ENCODE measurements around the gene ETFBKMT. TPM values are rescaled to one million over a fixed set of nuclear protein-coding genes. Genes with fewer than 3 reads are reported as not detected.

The ETFBKMT gene
- total RNA-seq, 6 experiments from 2014 or later: 1.5 to 6.9 (median 4.1) TPM

DNA sequence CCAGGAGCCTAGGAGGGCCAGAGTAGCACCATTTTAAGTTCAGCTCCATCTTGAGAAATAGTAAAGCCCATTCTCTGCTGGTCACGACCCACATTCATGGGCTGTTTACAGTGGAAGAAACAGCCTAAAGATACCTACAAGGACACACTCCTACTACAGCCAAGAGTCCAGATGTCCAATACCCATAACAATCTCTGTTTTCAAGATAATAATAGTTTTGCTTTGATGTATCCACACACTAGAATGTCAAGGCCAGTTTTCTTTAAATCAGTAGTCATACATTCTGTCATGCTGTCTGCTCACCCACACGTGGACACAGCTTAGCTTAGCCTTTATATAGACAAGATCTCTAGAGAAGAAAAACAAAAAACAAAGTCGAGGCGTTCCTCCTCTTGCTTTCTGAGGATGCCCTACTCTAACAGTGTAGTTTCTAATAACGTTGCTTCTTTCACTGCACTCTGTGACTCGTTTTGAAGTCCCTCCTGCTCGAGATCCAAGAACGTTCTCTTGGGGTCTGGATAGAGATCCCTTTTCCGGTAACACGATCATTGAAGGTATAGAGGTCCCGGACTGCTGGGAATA is 17.9 kb upstream of the ETFBKMT start:
- ATAC-seq (no peak), DNase-seq (no peak)
- H3K27me3 ChIP-seq: no peaks in the 10 kb centered on the region
- intact Hi-C loops (cut with DNase I): no loop called here
- H3K4me1 ChIP-seq: no peaks in the 10 kb centered on the region
- no peaks in the 10 kb centered on the region for H3K36me3 ChIP-seq
- 66% methylated on average over 11 of the region's 11 CpGs for WGBS (ENCODE audit: insufficient coverage, low coverage, low lambda C conversion rate, missing lambda C conversion rate)
- H3K4me3 ChIP-seq: no peak overlapping the region
- TF ChIP-seq POLR2A (IDR thresholded peaks at IDR 0.05): no peak
- TF ChIP-seq, protein P1, sequence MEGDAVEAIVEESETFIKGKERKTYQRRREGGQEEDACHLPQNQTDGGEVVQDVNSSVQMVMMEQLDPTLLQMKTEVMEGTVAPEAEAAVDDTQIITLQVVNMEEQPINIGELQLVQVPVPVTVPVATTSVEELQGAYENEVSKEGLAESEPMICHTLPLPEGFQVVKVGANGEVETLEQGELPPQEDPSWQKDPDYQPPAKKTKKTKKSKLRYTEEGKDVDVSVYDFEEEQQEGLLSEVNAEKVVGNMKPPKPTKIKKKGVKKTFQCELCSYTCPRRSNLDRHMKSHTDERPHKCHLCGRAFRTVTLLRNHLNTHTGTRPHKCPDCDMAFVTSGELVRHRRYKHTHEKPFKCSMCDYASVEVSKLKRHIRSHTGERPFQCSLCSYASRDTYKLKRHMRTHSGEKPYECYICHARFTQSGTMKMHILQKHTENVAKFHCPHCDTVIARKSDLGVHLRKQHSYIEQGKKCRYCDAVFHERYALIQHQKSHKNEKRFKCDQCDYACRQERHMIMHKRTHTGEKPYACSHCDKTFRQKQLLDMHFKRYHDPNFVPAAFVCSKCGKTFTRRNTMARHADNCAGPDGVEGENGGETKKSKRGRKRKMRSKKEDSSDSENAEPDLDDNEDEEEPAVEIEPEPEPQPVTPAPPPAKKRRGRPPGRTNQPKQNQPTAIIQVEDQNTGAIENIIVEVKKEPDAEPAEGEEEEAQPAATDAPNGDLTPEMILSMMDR (IDR thresholded peaks at IDR 0.05): no peak
- H3K27ac ChIP-seq: no peak overlapping the region
- no peaks in the 10 kb centered on the region for H3K9me3 ChIP-seq

DNA sequence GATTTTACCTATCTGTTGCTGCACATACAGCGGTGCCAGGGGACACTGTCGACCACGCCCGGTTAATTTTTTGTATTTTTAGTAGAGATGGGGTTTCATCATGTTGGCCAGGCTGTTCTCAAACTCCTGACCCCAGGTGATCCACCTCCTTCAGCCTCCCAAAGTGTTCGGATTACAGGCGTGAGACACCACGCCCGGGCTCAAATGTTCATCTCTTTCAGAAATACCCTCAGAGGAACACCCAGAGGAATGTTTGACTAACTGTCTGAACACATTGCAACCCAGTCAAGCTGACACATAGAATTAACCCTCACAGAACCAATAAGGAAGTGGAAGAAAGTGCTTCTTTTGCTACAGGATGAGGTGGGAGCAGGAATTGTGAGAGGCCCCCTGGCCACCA is 15.0 kb upstream of the ETFBKMT start:
- Histone ChIP-seq H3K27me3 (no peaks in the 10 kb centered on the region), H3K4me3 (no peak overlapping the region), H3K9me3 (no peaks in the 10 kb centered on the region), H3K4me1 (no peaks in the 10 kb centered on the region), H3K36me3 (no peaks in the 10 kb centered on the region), H3K27ac (no peak overlapping the region)
- WGBS (ENCODE audit: insufficient coverage, low coverage, low lambda C conversion rate, missing lambda C conversion rate): 80% methylated on average over 8 of the region's 8 CpGs
- TF ChIP-seq, protein P1 (IDR thresholded peaks at IDR 0.05): no peak
- TF ChIP-seq POLR2A (IDR thresholded peaks at IDR 0.05): no peak
- DNase-seq (no peak), ATAC-seq (no peak)
- intact Hi-C loops (cut with DNase I): no loop called here

DNA sequence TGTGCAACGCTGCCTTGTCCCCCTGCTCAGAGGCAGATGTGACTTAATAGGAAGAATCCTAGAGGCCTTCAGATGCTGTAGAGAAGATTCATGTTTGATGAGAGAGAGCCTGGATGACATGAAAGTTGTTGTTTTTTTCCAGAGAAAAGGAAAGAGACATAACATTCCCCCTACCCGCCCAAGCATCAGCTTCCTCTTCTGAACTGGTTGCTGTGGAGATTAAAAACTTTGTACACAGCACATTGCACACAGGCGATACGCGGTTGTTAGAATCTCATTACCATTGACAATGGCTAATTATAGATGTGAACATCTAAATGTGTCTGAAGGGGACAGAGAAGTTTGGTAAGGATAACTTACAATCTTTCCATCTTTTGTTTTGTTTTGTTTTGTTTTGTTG is 13.6 kb upstream of the ETFBKMT start:
- H3K27me3 ChIP-seq: no peaks in the 10 kb centered on the region
- WGBS (ENCODE audit: insufficient coverage, low coverage, low lambda C conversion rate, missing lambda C conversion rate): 43% methylated on average over 5 of the region's 5 CpGs
- no peaks in the 10 kb centered on the region for H3K9me3 ChIP-seq
- H3K4me1 ChIP-seq: no peaks in the 10 kb centered on the region
- H3K27ac ChIP-seq: no peak overlapping the region
- no peaks in the 10 kb centered on the region for H3K36me3 ChIP-seq
- ATAC-seq: no peak
- intact Hi-C loops (cut with DNase I): no loop called here
- no peak overlapping the region for H3K4me3 ChIP-seq
- DNase-seq: no peak
- TF ChIP-seq, protein P1 (IDR thresholded peaks at IDR 0.05): no peak
- no peak for TF ChIP-seq POLR2A (IDR thresholded peaks at IDR 0.05)

DNA sequence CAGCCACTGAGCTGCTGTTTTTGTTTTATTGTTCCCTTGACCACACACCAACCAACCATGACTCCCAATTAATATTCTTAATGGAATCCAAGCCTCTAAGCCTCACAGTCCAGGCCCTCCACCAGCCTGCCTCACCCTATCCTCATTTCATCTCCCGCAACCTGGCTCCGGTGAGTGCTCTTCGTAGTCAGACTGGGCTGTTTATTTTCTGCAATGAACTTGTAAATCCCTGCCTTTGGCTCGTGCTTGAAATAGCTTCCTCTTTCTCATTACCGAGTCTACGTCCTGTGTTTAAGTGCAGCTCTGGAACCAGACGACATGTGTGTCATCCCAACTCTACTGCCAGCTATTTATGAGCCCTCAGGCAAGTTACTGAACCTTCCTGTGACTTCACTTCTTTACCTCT is 12.4 kb upstream of the ETFBKMT start:
- intact Hi-C loops (cut with DNase I): no loop called here
- TF ChIP-seq POLR2A (IDR thresholded peaks at IDR 0.05): no peak
- TF ChIP-seq, protein P1 (IDR thresholded peaks at IDR 0.05): no peak
- 60% methylated on average over 7 of the region's 7 CpGs for WGBS (ENCODE audit: insufficient coverage, low coverage, low lambda C conversion rate, missing lambda C conversion rate)
- DNase-seq (no peak), ATAC-seq (no peak)
- H3K36me3 ChIP-seq: no peaks in the 10 kb centered on the region
- H3K27ac ChIP-seq: no peak overlapping the region
- H3K9me3 ChIP-seq: no peaks in the 10 kb centered on the region
- H3K4me3 ChIP-seq: no peak overlapping the region
- no peaks in the 10 kb centered on the region for H3K4me1 ChIP-seq
- H3K27me3 ChIP-seq: no peaks in the 10 kb centered on the region

DNA sequence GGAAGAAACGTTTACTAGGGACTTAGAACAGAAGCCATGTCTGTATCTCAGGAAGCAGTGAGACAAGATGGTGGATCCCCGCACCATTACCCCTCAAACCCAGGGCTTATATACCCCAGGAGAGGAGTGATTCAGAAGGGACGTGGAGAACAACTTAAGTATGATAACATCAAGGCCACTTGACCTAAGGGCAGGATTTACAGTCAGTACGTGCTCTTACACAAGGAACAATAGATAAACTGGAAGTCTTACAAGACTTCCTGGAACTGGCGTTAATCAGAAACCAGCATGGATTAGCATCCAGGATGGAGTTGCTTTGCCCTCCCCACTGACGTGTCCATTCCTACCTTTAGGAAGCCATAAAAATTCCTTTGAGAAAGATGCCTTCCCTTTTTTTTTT is 8.6 kb upstream of the ETFBKMT start:
- intact Hi-C loops (cut with DNase I): no loop called here
- no peak for TF ChIP-seq POLR2A (IDR thresholded peaks at IDR 0.05)
- TF ChIP-seq, protein P1 (IDR thresholded peaks at IDR 0.05): no peak
- no peaks in the 10 kb centered on the region for H3K9me3 ChIP-seq
- H3K4me1 ChIP-seq: no peaks in the 10 kb centered on the region
- H3K27ac ChIP-seq: no peak overlapping the region
- no peaks in the 10 kb centered on the region for H3K27me3 ChIP-seq
- no peak for DNase-seq
- WGBS (ENCODE audit: insufficient coverage, low coverage, low lambda C conversion rate, missing lambda C conversion rate): 53% methylated on average over 5 of the region's 6 CpGs
- H3K36me3 ChIP-seq: no peaks in the 10 kb centered on the region
- peak in 1 of 4 donors; percentile 33 for ATAC-seq
- H3K4me3 ChIP-seq: no peak overlapping the region

Measured in right lobe of liver (tissue), 6 donors.